ENCODE measurements around the gene SPRR2A.
"Not testable (repeated sequence)": the region's sequence is repeated elsewhere in the genome, so short reads cannot be mapped to it uniquely, and the experiment has no call there.

SPRR2A gene

GRCh38 chr1:153057375-153057774 is at the start of gene SPRR2A:
TSS of gene SPRR2A (minus strand) at chr1:153057512. CDS start at chr1:153056735, 777 bp downstream.
- DNase-seq (ENCODE audit: low read depth in 2 of 3, low spot score in 1 of 3) = no peak

- DNase-seq (ENCODE audit: low read depth in 2 of 3, low spot score in 1 of 3) = no peak
Observed at GRCh38 chr1:153100245-153100644, 42.9 kb upstream of the SPRR2A start.

GRCh38 chr1:153099461-153100045 is 42.2 kb upstream of the SPRR2A start:
- DNase-seq (ENCODE audit: low read depth in 2 of 3, low spot score in 1 of 3) = no peak

GRCh38 chr1:153095764-153096163 is 38.5 kb upstream of the SPRR2A start:
- no peak for DNase-seq (ENCODE audit: low read depth in 2 of 3, low spot score in 1 of 3)

- DNase-seq (ENCODE audit: low read depth in 2 of 3, low spot score in 1 of 3) = no peak
Observed at GRCh38 chr1:153094426-153094825, 37.1 kb upstream of the SPRR2A start, which contains the start of gene SPRR2E. TSS of gene SPRR2E (minus strand) at chr1:153094526. CDS start at chr1:153093751, 775 bp downstream.

GRCh38 chr1:153087652-153088051 is 30.3 kb upstream of the SPRR2A start:
- DNase-seq (ENCODE audit: low read depth in 2 of 3, low spot score in 1 of 3) = no peak

GRCh38 chr1:153081736-153082135 is 24.4 kb upstream of the SPRR2A start:
- no peak for DNase-seq (ENCODE audit: low read depth in 2 of 3, low spot score in 1 of 3)

- no peak for DNase-seq (ENCODE audit: low read depth in 2 of 3, low spot score in 1 of 3)
Observed at GRCh38 chr1:153072806-153073726, 15.8 kb upstream of the SPRR2A start.

GRCh38 chr1:153071511-153071910 is 14.2 kb upstream of the SPRR2A start, which contains the start of gene SPRR2B:
TSS of gene SPRR2B (minus strand) at chr1:153071611. CDS start at chr1:153070839, 772 bp downstream.
- no peak for DNase-seq (ENCODE audit: low read depth in 2 of 3, low spot score in 1 of 3)

GRCh38 chr1:153070243-153070642 is 12.9 kb upstream of the SPRR2A start:
- no peak for DNase-seq (ENCODE audit: low read depth in 2 of 3, low spot score in 1 of 3)

- no peak for DNase-seq (ENCODE audit: low read depth in 2 of 3, low spot score in 1 of 3)
Observed at GRCh38 chr1:153058826-153059784, 1.8 kb upstream of the SPRR2A start.

GRCh38 chr1:153058154-153058553 is 842 bp upstream of the SPRR2A start:
- no peak for DNase-seq (ENCODE audit: low read depth in 2 of 3, low spot score in 1 of 3)

GRCh38 chr1:153056111-153056510 is 1.2 kb downstream of the SPRR2A start:
- DNase-seq (ENCODE audit: low read depth in 2 of 3, low spot score in 1 of 3) = not testable (repeated sequence)

- DNase-seq (ENCODE audit: low read depth in 2 of 3, low spot score in 1 of 3) = no peak
Observed at GRCh38 chr1:153049211-153049610, 8.1 kb downstream of the SPRR2A start.

- DNase-seq (ENCODE audit: low read depth in 2 of 3, low spot score in 1 of 3) = no peak
Observed at GRCh38 chr1:153040950-153041631, 16.2 kb downstream of the SPRR2A start, which contains the start of gene SPRR2D. TSS of gene SPRR2D (minus strand) at chr1:153041120. CDS start at chr1:153040346, 774 bp downstream.

- no peak for DNase-seq (ENCODE audit: low read depth in 2 of 3, low spot score in 1 of 3)
Observed at GRCh38 chr1:153035211-153035610, 22.1 kb downstream of the SPRR2A start.

GRCh38 chr1:153032677-153033308 is 24.5 kb downstream of the SPRR2A start:
- DNase-seq (ENCODE audit: low read depth in 2 of 3, low spot score in 1 of 3) = no peak

- no peak for DNase-seq (ENCODE audit: low read depth in 2 of 3, low spot score in 1 of 3)
Observed at GRCh38 chr1:153032073-153032472, 25.2 kb downstream of the SPRR2A start.

- DNase-seq (ENCODE audit: low read depth in 2 of 3, low spot score in 1 of 3) = no peak
Observed at GRCh38 chr1:153030895-153031294, 26.4 kb downstream of the SPRR2A start, which contains the start of gene SPRR1B. TSS of gene SPRR1B (plus strand) at chr1:153031203. CDS start at chr1:153032346, 1,143 bp downstream.

GRCh38 chr1:153028766-153029165 is 28.5 kb downstream of the SPRR2A start:
- DNase-seq (ENCODE audit: low read depth in 2 of 3, low spot score in 1 of 3) = no peak
